H1 (cell line): ENCODE results near the gene G3BP1. TPM values are rescaled to one million over a fixed set of nuclear protein-coding genes. Genes with fewer than 3 reads are reported as not detected.

Experiments
- CHD2 ChIP-seq: IDR thresholded peaks from 2 replicates; pipeline ENCODE4 v1.6.1; 2012; ENCODE audit warnings: low read length, improper control_type of control experiment
- EP300 ChIP-seq, 2 experiments: IDR thresholded peaks; 1 replicate in 1 of 2; 2 replicates in 1 of 2; pipeline ENCODE4 v1.6.1; 2011 to 2012; ENCODE audit warnings: low read depth in 2 of 2, low read length in 2 of 2, mild to moderate bottlenecking in 2 of 2, borderline replicate concordance in 1 of 2, inconsistent platforms in 1 of 2, moderate library complexity in 1 of 2
- POLR2A ChIP-seq, 2 experiments: IDR thresholded peaks; 1 replicate in 1 of 2; 2 replicates in 1 of 2; pipeline ENCODE4 v1.6.1; 2011; ENCODE audit warnings: low read depth in 2 of 2, low read length in 2 of 2, mild to moderate bottlenecking in 2 of 2; ENCODE audit errors: control extremely low read depth in 1 of 2
- polyA plus RNA-seq, 7 experiments: library from polyadenylated mRNA; depleted of rRNA in 3 of 7; stranded (reverse) in 5 of 7; unstranded in 2 of 7; fragments of >200 nt in 5 of 7; fragments of 200-250 nt in 2 of 7; gene quantifications; 1 replicate in 5 of 7; 2 replicates in 1 of 7; 4 replicates in 1 of 7; pipeline versions ENCODE4 v1.2.1 to v1.2.3, GENCODE V29; 2011 to 2013; ENCODE audit warnings: missing spikeins in 2 of 7, mixed read lengths in 2 of 7
- total RNA-seq: library from RNA; stranded (reverse); fragmentation: NEBNext Ultra II Directional; extraction: Animal tissue kit (Norgen Biotek cat#: 25700); gene quantifications from 2 replicates; pipeline ENCODE4 v1.2.1, GENCODE V29; 2021

Gene G3BP1
- total and polyA plus RNA-seq, 2 of the 8 experiments (the other 6 are each of a cell fraction or from before 2014, with no cell fraction given) = 71.2 to 516 TPM

DNA sequence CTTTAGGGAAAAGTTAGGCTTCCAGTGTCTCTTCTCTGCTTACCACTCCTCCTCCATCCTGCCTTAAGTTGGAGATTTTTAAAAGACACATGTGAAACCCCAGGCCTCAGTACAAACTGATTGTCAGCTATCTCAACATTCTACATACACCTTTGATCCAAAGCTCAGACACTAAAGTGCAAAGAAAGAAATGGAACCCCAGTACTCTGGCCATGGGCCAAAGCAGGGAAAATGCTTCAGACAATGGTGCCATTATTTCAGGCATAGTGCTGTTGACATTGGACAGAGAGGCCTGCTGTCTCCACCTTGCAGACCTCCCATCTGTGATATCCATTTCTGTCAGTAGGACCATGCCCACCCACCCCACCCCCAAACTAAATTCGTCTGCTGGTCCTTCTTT lies 49.1 kb downstream of the G3BP1 start (continued):
- TF ChIP-seq CHD2 (no peak), POLR2A (IDR thresholded peaks at IDR 0.05; ENCODE audit: control extremely low read depth in 1 of 2, low read depth in 2 of 2, low read length in 2 of 2) (no peak), EP300 (IDR thresholded peaks at IDR 0.05; ENCODE audit: borderline replicate concordance in 1 of 2, low read depth in 2 of 2, low read length in 2 of 2) (no peak)
